Measurements from ENCODE around the gene SLC29A1.

SLC29A1 gene

DNA sequence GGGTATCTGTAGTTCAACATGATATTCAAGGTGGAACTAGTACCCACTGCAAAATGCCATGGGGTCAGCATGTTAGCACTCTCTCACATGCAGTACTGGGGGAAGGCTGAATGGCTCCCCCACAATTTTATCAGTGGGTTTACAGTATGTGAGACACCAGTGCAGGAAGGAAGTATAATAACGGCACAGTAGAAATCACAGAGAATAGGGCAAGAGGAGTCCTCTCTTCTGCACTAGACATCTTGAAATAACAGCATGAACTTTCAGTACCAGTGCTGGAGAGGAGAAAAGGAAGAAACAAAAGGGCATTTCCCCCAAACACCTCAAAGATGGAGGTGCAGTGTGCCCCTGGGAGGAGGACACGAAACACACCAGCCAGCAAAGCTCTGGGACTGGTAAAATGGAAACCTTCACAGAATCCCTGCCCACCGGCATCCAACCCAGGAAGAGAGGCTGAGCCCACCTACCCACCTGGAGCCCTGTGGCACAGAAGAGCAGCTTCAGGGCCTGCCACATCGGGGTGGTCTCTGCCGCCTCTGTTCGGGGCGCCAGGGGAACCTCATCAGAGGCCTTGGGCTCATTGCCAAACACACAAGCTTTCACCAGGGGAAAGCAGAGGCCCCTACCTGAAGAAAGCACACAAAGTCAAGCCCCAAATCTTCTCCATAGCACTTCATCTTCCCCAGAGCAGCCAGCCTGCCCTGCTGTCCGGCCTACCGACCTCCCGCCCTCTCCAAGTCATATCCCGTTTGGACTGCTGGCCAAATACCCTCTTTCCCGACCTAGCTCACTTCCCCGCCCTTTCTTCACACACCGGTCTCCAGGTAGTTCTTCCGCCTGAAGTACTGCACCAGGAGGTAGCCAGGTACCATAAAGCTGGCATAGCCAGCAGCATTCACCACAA lies 32.7 kb downstream of the SLC29A1 start:
- H3K9me3 Mint-ChIP-seq, result no peaks in the 10 kb centered on the region
- intact Hi-C loops (cut with micrococcal nuclease), result no loop called here
- H3K36me3 Mint-ChIP-seq (ENCODE audit: low read depth), result peaks cover 97% of the 10 kb centered on the region
- H3K4me3 Mint-ChIP-seq, result peak overlapping the region; percentile 89
- no peaks in the 10 kb centered on the region for H3K27me3 Mint-ChIP-seq
- peak overlapping the region; percentile 86 for H3K27ac Mint-ChIP-seq
- H3K4me1 Mint-ChIP-seq (ENCODE audit: low read depth), result peaks cover 87% of the 10 kb centered on the region

GRCh38 chr6:44256775-44257024 lies 33.3 kb downstream of the SLC29A1 start:
- Mint-ChIP-seq H3K4me1 (ENCODE audit: low read depth) (peaks cover 90% of the 10 kb centered on the region), H3K36me3 (ENCODE audit: low read depth) (peaks cover 97% of the 10 kb centered on the region), H3K9me3 (no peaks in the 10 kb centered on the region), H3K4me3 (peak overlapping the region; percentile 89), H3K27me3 (no peaks in the 10 kb centered on the region), H3K27ac (peak overlapping the region; percentile 86)
- intact Hi-C loops (cut with micrococcal nuclease), result no loop called here

GRCh38 chr6:44257025-44257752 lies 33.8 kb downstream of the SLC29A1 start, which contains the start of gene SLC35B2:
Gene SLC35B2, minus strand, starts transcription at chr6:44257528. Its CDS starts 118 bp downstream, at chr6:44257410.
- H3K4me3 Mint-ChIP-seq, result peak within 1 kb of the TSS; percentile 89
- peaks cover 97% of the 10 kb centered on the region for H3K36me3 Mint-ChIP-seq (ENCODE audit: low read depth)
- no peaks in the 10 kb centered on the region for H3K27me3 Mint-ChIP-seq
- peaks cover 90% of the 10 kb centered on the region for H3K4me1 Mint-ChIP-seq (ENCODE audit: low read depth)
- peak within 1 kb of the TSS; percentile 86 for H3K27ac Mint-ChIP-seq
- intact Hi-C loops (cut with micrococcal nuclease), result no loop called here
- H3K9me3 Mint-ChIP-seq, result no peaks in the 10 kb centered on the region

- peaks cover 90% of the 10 kb centered on the region for H3K4me1 Mint-ChIP-seq (ENCODE audit: low read depth)
- H3K27ac Mint-ChIP-seq, result peak overlapping the region; percentile 86
- intact Hi-C loops (cut with micrococcal nuclease), result no loop called here
- no peaks in the 10 kb centered on the region for H3K9me3 Mint-ChIP-seq
- H3K36me3 Mint-ChIP-seq (ENCODE audit: low read depth), result peaks cover 97% of the 10 kb centered on the region
- H3K4me3 Mint-ChIP-seq, result peak overlapping the region; percentile 89
- no peaks in the 10 kb centered on the region for H3K27me3 Mint-ChIP-seq
Measured at GRCh38 chr6:44257753-44258324, 34.4 kb downstream of the SLC29A1 start.

DNA sequence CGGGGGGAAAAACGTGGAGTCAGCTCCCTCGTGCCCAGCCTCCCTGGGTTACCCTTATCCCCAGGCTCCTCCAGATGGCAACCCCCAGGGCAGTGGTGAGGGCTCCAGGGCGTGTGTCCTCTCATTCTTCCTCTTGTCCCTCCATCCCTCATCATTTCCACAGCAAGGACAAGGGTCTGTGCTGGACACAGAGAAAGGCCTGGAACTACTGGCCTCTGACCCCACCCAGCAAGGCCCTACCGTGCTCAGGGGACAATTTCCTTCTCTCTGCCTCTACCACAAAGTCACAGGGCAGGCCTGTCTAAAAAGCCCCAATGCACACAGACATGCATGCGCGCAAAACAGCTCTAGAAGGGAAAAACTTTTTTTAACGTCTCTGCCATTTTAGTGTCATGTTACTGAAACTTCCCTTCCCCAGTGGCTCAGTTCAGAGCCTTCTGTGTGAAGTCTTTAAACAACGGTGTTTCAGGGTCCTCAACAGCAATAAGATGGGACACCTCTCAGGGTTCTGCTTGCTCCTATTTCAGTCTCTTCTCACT lies 35.0 kb downstream of the SLC29A1 start:
- H3K4me1 Mint-ChIP-seq (ENCODE audit: low read depth), result peaks cover 88% of the 10 kb centered on the region
- peaks cover 97% of the 10 kb centered on the region for H3K36me3 Mint-ChIP-seq (ENCODE audit: low read depth)
- H3K27me3 Mint-ChIP-seq, result no peaks in the 10 kb centered on the region
- peak overlapping the region; percentile 86 for H3K27ac Mint-ChIP-seq
- peak overlapping the region; percentile 43 for H3K4me3 Mint-ChIP-seq
- H3K9me3 Mint-ChIP-seq, result no peaks in the 10 kb centered on the region
- intact Hi-C loops (cut with micrococcal nuclease), result no loop called here

DNA sequence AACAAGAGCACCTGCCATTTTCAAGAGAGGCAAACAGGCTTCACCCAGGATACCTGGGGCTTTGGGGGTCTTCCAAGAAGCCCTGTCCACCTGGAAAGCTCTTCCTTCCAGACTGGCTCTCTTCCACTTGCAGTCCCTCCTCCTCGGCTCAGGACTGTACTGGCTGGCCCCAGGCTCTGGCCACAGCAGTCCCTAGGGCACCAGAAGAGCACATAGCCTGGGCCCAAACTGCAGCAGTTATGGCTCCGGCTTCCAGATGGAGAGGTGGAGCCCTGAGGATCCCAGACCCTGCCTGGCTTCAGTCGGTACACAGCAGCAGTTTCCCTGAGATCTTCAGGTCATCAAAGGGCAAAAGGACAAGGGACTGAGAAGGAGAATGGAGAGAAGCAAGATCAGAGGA lies 35.5 kb downstream of the SLC29A1 start:
- H3K4me1 Mint-ChIP-seq (ENCODE audit: low read depth), result peaks cover 86% of the 10 kb centered on the region
- H3K9me3 Mint-ChIP-seq, result no peaks in the 10 kb centered on the region
- H3K27me3 Mint-ChIP-seq, result no peaks in the 10 kb centered on the region
- intact Hi-C loops (cut with micrococcal nuclease), result no loop called here
- H3K4me3 Mint-ChIP-seq, result peak overlapping the region; percentile 43
- peak overlapping the region; percentile 86 for H3K27ac Mint-ChIP-seq
- peaks cover 97% of the 10 kb centered on the region for H3K36me3 Mint-ChIP-seq (ENCODE audit: low read depth)

- no peak overlapping the region for H3K4me3 Mint-ChIP-seq
- H3K27me3 Mint-ChIP-seq, result no peaks in the 10 kb centered on the region
- intact Hi-C loops (cut with micrococcal nuclease), result loop anchor here (5.0 kb wide), 1 partner anchor 163 kb away; no protein-coding TSS in a partner anchor
- H3K4me1 Mint-ChIP-seq (ENCODE audit: low read depth), result peaks cover 79% of the 10 kb centered on the region
- peaks cover 97% of the 10 kb centered on the region for H3K36me3 Mint-ChIP-seq (ENCODE audit: low read depth)
- no peak overlapping the region for H3K27ac Mint-ChIP-seq
- H3K9me3 Mint-ChIP-seq, result no peaks in the 10 kb centered on the region
Measured at GRCh38 chr6:44260011-44260410, 36.6 kb downstream of the SLC29A1 start.

GRCh38 chr6:44260451-44261297 lies 37.3 kb downstream of the SLC29A1 start:
- peak overlapping the region; percentile 66 for H3K27ac Mint-ChIP-seq
- no peaks in the 10 kb centered on the region for H3K9me3 Mint-ChIP-seq
- peaks cover 94% of the 10 kb centered on the region for H3K36me3 Mint-ChIP-seq (ENCODE audit: low read depth)
- H3K27me3 Mint-ChIP-seq, result no peaks in the 10 kb centered on the region
- H3K4me3 Mint-ChIP-seq, result peak overlapping the region; percentile 46
- H3K4me1 Mint-ChIP-seq (ENCODE audit: low read depth), result peaks cover 73% of the 10 kb centered on the region
- intact Hi-C loops (cut with micrococcal nuclease), result loop anchor here (5.0 kb wide), 1 partner anchor 163 kb away; no protein-coding TSS in a partner anchor

GRCh38 chr6:44261581-44261980 lies 38.2 kb downstream of the SLC29A1 start:
- Mint-ChIP-seq H3K27ac (peak overlapping the region; percentile 90), H3K9me3 (no peaks in the 10 kb centered on the region), H3K27me3 (no peaks in the 10 kb centered on the region), H3K4me3 (no peak overlapping the region), H3K36me3 (ENCODE audit: low read depth) (peaks cover 85% of the 10 kb centered on the region), H3K4me1 (ENCODE audit: low read depth) (peaks cover 71% of the 10 kb centered on the region)
- intact Hi-C loops (cut with micrococcal nuclease), result loop anchor here (5.0 kb wide), 1 partner anchor 164 kb away; no protein-coding TSS in a partner anchor

- H3K36me3 Mint-ChIP-seq (ENCODE audit: low read depth), result peaks cover 76% of the 10 kb centered on the region
- intact Hi-C loops (cut with micrococcal nuclease), result loop anchor here (5.0 kb wide), 1 partner anchor 165 kb away; no protein-coding TSS in a partner anchor
- peaks cover 72% of the 10 kb centered on the region for H3K4me1 Mint-ChIP-seq (ENCODE audit: low read depth)
- H3K27me3 Mint-ChIP-seq, result peaks cover 2% of the 10 kb centered on the region
- H3K27ac Mint-ChIP-seq, result peak overlapping the region; percentile 90
- H3K9me3 Mint-ChIP-seq, result no peaks in the 10 kb centered on the region
- H3K4me3 Mint-ChIP-seq, result peak overlapping the region; percentile 97
Measured at GRCh38 chr6:44262467-44263353, 39.3 kb downstream of the SLC29A1 start.

- Mint-ChIP-seq H3K27me3 (peaks cover 7% of the 10 kb centered on the region), H3K9me3 (no peaks in the 10 kb centered on the region), H3K4me1 (ENCODE audit: low read depth) (peaks cover 64% of the 10 kb centered on the region), H3K4me3 (peak overlapping the region; percentile 97), H3K27ac (peak overlapping the region; percentile 90), H3K36me3 (ENCODE audit: low read depth) (peaks cover 68% of the 10 kb centered on the region)
- intact Hi-C loops (cut with micrococcal nuclease), result loop anchor here (5.0 kb wide), 1 partner anchor 166 kb away; no protein-coding TSS in a partner anchor
Measured at GRCh38 chr6:44263354-44264100, 40.1 kb downstream of the SLC29A1 start.
